HepG2 (cell line): ENCODE measurements around the gene GRIK5. TPM values are rescaled to one million over a fixed set of nuclear protein-coding genes. Genes with fewer than 3 reads are reported as not detected.

Experiments used
- ATAC-seq: fragments of 200-7000 bp; cut with Tn5 transposase; 3 replicates; pipeline ENCODE4 v1.9.1; 2020; ENCODE audit warnings: mild to moderate bottlenecking, moderate library complexity
- BruUV-seq: library from RNA; stranded (reverse); fragments of 400-500 nt; replicated peaks from 2 replicates; lab custom pipeline; 2021; lab: Mats Ljungman, UMichigan
- CTCF ChIA-PET: fragments of 300-600 bp; formaldehyde crosslinking; extraction: SDS; loops from one replicate; lab custom pipeline; 2021; ENCODE audit warnings: low total read pairs, inconsistent platforms, low intra/inter-chr PET ratio; lab: Yijun Ruan, JAX
- POLR2A ChIA-PET: fragments of 350-600 bp; sonication (Branson Sonifier 250); formaldehyde crosslinking; loops from one replicate; lab custom pipeline; 2020; ENCODE audit warnings: antibody characterized with exemption, inconsistent platforms; lab: Yijun Ruan, JAX
- DNase-seq: peaks from one replicate; pipeline ENCODE4 v3.0.0-alpha.2; 2015; ENCODE audit warnings: low spot score
- FAIRE-seq: peaks from 3 replicates; lab custom pipeline; 2011; peaks lifted over from hg19 to GRCh38; lab: Jason Lieb, UNC
- H2AFZ ChIP-seq: one replicate; pipeline ENCODE4 v1.6.1; 2011; ENCODE audit warnings: low read length, inconsistent platforms
- H3K27ac ChIP-seq: fragments of 300-600 bp; 3 replicates; pipeline ENCODE4 v1.8.0; 2011; ENCODE audit warnings: mixed run types, mild to moderate bottlenecking, mixed read lengths, low read length, inconsistent platforms; ENCODE audit not compliant: insufficient read depth; ENCODE audit errors: extremely low read length
- H3K27me3 ChIP-seq, 2 experiments: fragments of 200-600 bp in 1 of 2; 2 replicates in 1 of 2; 3 replicates in 1 of 2; pipeline versions ENCODE4 v1.6.0 to v1.8.0; 2011; ENCODE audit warnings: low read length in 2 of 2, mild to moderate bottlenecking in 2 of 2, moderate library complexity in 2 of 2, inconsistent platforms in 1 of 2; ENCODE audit not compliant: insufficient read depth in 2 of 2, control insufficient read depth in 1 of 2
- H3K36me3 ChIP-seq, 2 experiments: fragments of 200-600 bp in 1 of 2; replicated peaks in 1 of 2; 2 replicates in 1 of 2; 3 replicates in 1 of 2; pipeline versions ENCODE4 v1.5.1 to v1.8.0; 2011; ENCODE audit warnings: low read length in 2 of 2, inconsistent platforms in 1 of 2; ENCODE audit not compliant: insufficient read depth in 2 of 2, control insufficient read depth in 1 of 2
- H3K4me1 ChIP-seq: 2 replicates; pipeline ENCODE4 v1.5.1; 2012; ENCODE audit warnings: low read length, inconsistent platforms; ENCODE audit not compliant: insufficient read depth
- H3K4me2 ChIP-seq: 2 replicates; pipeline ENCODE4 v1.6.0; 2011; ENCODE audit warnings: low read depth, low read length, inconsistent platforms
- H3K4me3 ChIP-seq, 3 experiments: fragments of 200-600 bp in 1 of 3; sonication (generic), shearing (Covaris generic) in 1 of 3; replicated peaks in 1 of 3; 2 replicates each; pipeline ENCODE4 v1.5.1; 2011 to 2016; ENCODE audit warnings: low read length in 3 of 3, inconsistent platforms in 2 of 3, low read depth in 2 of 3, mild to moderate bottlenecking in 2 of 3, control low read depth in 1 of 3, mixed read lengths in 1 of 3; ENCODE audit not compliant: insufficient read depth in 1 of 3
- H3K79me2 ChIP-seq: one replicate; pipeline ENCODE4 v1.6.1; 2011; ENCODE audit warnings: low read length, inconsistent platforms; ENCODE audit not compliant: insufficient read depth
- H3K9ac ChIP-seq: 2 replicates; pipeline ENCODE4 v1.6.0; 2011; ENCODE audit warnings: mild to moderate bottlenecking, low read depth, low read length, inconsistent platforms; ENCODE audit not compliant: insufficient read depth
- H3K9me3 ChIP-seq: 2 replicates; pipeline ENCODE4 v1.5.1; 2012; ENCODE audit warnings: mild to moderate bottlenecking, low read length
- H4K20me1 ChIP-seq: 2 replicates; pipeline ENCODE4 v1.6.0; 2011; ENCODE audit warnings: inconsistent platforms, mild to moderate bottlenecking, low read length, moderate library complexity; ENCODE audit not compliant: insufficient read depth
- ATF7 ChIP-seq, 2 experiments: fragments of 450-650 bp in 1 of 2; sonication (generic) in 1 of 2; formaldehyde crosslinking in 1 of 2; IDR thresholded peaks; 2 replicates each; pipeline versions ENCODE4 v1.4.0 to v1.6.1; 2016 to 2020; ENCODE audit warnings: antibody characterized with exemption in 1 of 2, mild to moderate bottlenecking in 1 of 2, missing genetic modification reagents in 1 of 2
- LCORL ChIP-seq, 2 experiments: fragments of 450-650 bp in 1 of 2; sonication (generic) in 1 of 2; formaldehyde crosslinking in 1 of 2; IDR thresholded peaks; 2 replicates each; pipeline versions ENCODE4 v1.5.0 to v1.6.1; 2017 to 2020; ENCODE audit warnings: antibody characterized with exemption in 1 of 2, missing genetic modification reagents in 1 of 2
- MXI1 ChIP-seq: IDR thresholded peaks from 3 replicates; pipeline ENCODE4 v1.6.1; 2012; ENCODE audit warnings: low read depth, low read length, inconsistent platforms, borderline replicate concordance
- PHB2 ChIP-seq: fragments of 450-650 bp; IDR thresholded peaks from 2 replicates; pipeline ENCODE4 v1.6.1; 2018; ENCODE audit not compliant: partially characterized antibody
- RORA ChIP-seq: sonication (generic); formaldehyde crosslinking; IDR thresholded peaks from 2 replicates; pipeline ENCODE4 v1.5.0; 2020; ENCODE audit warnings: mild to moderate bottlenecking, missing genetic modification reagents, moderate library complexity
- ZNF879 ChIP-seq: sonication (generic); formaldehyde crosslinking; IDR thresholded peaks from 2 replicates; pipeline ENCODE4 v1.8.1; 2023; ENCODE audit warnings: missing genetic modification reagents
- WGBS: methylation state at CpG from one replicate; pipeline ENCODE4 v1.1.6; 2017; ENCODE audit warnings: low lambda C conversion rate; 5-methylcytosine and 5-hydroxymethylcytosine counted together
- in situ Hi-C: cut with HindIII; loops from 2 replicates; pipeline ENCODE4 v1.10.0; 2017; ENCODE audit warnings: low pct_unique_long_range_greater_than_20kb; ENCODE audit not compliant: extremely low pct_ligation_motif_present
- intact Hi-C: fragments of 100-400 bp; cut with micrococcal nuclease; formaldehyde crosslinking; loops from one replicate; pipeline ENCODE4 v1.10.0; 2022; ENCODE audit not compliant: unreplicated experiment
- polyA plus RNA-seq, 8 experiments: library from polyadenylated mRNA; depleted of rRNA in 3 of 8; stranded (reverse) in 7 of 8; unstranded in 1 of 8; fragments of >200 nt; fragmentation: Illumina TruSeq in 4 of 8; extraction: Trizol in 4 of 8; gene quantifications; 2 replicates each; pipeline versions ENCODE4 v1.2.1 to v1.2.3, GENCODE V29; 2011 to 2016; ENCODE audit warnings: low read depth in 4 of 8, missing spikeins in 1 of 8, mixed read lengths in 1 of 8; ENCODE audit not compliant: insufficient read depth in 1 of 8
- total RNA-seq, 5 experiments: library from RNA; depleted of rRNA; stranded (reverse); fragments of >200 nt; fragmentation: Illumina TruSeq; extraction: Trizol; gene quantifications; 2 replicates each; pipeline ENCODE4 v1.2.3, GENCODE V29; 2016; ENCODE audit warnings: low read depth in 1 of 5
- TF ChIP-seq, protein P1 (sequence below): sonication (generic); formaldehyde crosslinking; IDR thresholded peaks from 2 replicates; pipeline ENCODE4 v1.4.0; 2020; ENCODE audit warnings: mild to moderate bottlenecking, missing genetic modification reagents

Gene GRIK5
- total and polyA plus RNA-seq, 2 of the 13 experiments (the other 11 are each of a cell fraction or from before 2014, with no cell fraction given): not detected

DNA sequence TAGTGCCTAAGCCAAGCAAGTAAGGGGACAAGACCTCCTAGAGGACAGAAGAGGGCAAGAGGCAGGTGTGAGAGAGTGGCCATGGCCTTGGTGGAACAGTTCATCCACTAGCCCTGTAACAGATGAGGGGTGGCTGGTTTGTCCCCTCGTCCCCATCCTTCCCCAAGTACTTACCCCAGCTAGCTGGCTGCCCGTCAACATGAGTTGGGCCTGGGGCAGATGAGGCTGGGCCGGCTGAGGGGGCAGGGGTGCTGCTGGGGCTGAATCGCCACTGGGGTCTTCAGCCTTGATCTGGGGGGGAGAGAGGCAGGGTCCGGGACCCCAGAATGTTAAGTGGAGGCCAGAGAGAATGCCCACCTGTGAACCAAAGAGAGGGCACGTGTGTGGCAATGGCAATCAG lies 47.1 kb upstream of the GRIK5 start:
- BruUV-seq: no TSS peak
- no peak overlapping the region for H3K9ac ChIP-seq
- TF ChIP-seq PHB2: no peak
- TF ChIP-seq, protein P1, sequence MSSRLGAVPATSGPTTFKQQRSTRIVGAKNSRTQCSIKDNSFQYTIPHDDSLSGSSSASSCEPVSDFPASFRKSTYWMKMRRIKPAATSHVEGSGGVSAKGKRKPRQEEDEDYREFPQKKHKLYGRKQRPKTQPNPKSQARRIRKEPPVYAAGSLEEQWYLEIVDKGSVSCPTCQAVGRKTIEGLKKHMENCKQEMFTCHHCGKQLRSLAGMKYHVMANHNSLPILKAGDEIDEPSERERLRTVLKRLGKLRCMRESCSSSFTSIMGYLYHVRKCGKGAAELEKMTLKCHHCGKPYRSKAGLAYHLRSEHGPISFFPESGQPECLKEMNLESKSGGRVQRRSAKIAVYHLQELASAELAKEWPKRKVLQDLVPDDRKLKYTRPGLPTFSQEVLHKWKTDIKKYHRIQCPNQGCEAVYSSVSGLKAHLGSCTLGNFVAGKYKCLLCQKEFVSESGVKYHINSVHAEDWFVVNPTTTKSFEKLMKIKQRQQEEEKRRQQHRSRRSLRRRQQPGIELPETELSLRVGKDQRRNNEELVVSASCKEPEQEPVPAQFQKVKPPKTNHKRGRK (CRISPR knock-in tag): no peak
- no peak for TF ChIP-seq LCORL (IDR thresholded peaks at IDR 0.05)
- TF ChIP-seq LCORL (CRISPR knock-in tag; IDR thresholded peaks at IDR 0.05): no peak
- TF ChIP-seq MXI1: no peak
- TF ChIP-seq RORA (CRISPR knock-in tag): no peak
- no peak for TF ChIP-seq ZNF879 (CRISPR knock-in tag)
- no peak for TF ChIP-seq ATF7 (IDR thresholded peaks at IDR 0.05)
- no peak for TF ChIP-seq ATF7 (CRISPR knock-in tag; IDR thresholded peaks at IDR 0.05)
- H3K9me3 ChIP-seq: no peaks in the 10 kb centered on the region
- no peak overlapping the region for H3K27ac ChIP-seq
- H4K20me1 ChIP-seq: no peaks in the 10 kb centered on the region
- ATAC-seq (no peak), DNase-seq (no peak), FAIRE-seq (no peak)
- no peak overlapping the region for H2AFZ ChIP-seq
- no peaks in the 10 kb centered on the region for H3K79me2 ChIP-seq
- no peak overlapping the region for H3K4me3 ChIP-seq
- WGBS: 3% methylated on average over 4 of the region's 6 CpGs
- no peak overlapping the region for H3K4me2 ChIP-seq
- H3K36me3 ChIP-seq: no peaks in the 10 kb centered on the region
- in situ Hi-C loops (no loop called here), intact Hi-C loops (no loop called here)
- H3K27me3 ChIP-seq: peaks cover 2 to 3% of the 10 kb centered on the region in 2 experiments; a peak in 4 of 5 replicates
- ChIA-PET POLR2A (no interaction called here), CTCF (no interaction called here)
- peaks cover 9% of the 10 kb centered on the region for H3K4me1 ChIP-seq
